Activated T-cell treated with anti-CD3 and anti-CD28 coated beads for 4 hours (primary cell): ENCODE results near the gene DDX49.
"Not testable (repeated sequence)": the region's sequence is repeated elsewhere in the genome, so short reads cannot be mapped to it uniquely, and the experiment has no call there.

ENCODE experiments used
- DNase-seq: peaks from one replicate; pipeline ENCODE4 v3.0.0-alpha.2; 2020

DDX49 gene

DNA sequence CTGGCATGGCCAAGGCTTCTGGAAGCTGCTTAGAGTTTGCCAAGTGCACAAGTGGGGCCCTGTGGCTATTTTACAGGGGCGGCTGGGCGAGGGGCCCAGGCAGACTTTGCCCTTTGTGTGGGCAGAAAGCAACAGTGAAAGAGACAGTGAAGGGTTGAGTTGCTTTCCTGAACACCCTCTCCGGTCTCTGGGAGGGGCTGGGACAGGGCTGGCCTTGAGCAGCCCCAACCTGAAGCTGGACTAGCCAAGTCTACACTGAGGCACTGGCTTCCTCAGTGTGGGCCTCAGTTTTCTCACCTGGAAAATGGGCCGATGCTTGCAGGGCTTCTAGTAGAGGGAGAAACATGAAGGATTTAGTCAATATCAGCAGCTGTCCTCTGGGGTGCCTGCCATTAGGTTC, 23.9 kb downstream of the DDX49 start:
- DNase-seq = no peak

DNA sequence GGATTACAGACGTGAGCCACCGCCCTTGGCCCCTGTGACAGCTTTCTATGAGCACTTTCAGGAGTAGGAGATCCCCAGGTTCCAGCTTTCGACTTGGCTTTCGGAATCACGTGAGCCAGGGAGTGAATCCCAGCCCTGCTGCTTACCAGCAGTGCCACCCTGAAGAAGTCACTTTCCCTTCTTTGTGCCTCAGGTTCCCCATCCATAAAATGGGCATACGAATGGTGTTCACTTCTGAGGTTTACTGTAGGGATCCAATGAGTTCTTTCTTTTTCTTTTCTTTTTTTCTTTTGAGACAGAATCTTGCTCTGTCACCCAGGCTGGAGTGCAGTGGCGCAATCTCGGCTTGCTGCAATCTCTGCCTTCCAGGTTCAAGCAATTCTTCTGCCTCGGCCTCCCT, 25.8 kb downstream of the DDX49 start:
- DNase-seq = no peak

DNA sequence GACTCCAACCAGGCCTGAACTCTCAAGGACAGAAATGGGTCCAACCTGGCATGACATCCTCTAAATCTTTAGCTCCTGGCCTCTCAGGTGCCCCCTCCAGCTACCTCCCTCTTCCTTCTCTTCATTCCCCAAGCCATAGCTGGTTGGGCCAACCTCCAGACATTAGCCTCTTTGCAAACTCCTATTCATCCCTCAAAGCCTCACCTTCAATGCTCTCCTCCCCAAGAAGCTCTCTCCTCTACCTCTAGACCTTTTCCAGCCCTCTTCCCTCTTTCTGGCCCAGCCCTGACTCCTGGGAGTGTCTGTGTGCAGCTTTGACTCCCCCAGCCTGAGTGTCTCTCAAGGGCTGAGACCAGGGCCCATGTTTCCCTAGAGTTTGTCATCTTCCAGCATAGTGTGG, 26.8 kb downstream of the DDX49 start:
- DNase-seq = no peak

DNA sequence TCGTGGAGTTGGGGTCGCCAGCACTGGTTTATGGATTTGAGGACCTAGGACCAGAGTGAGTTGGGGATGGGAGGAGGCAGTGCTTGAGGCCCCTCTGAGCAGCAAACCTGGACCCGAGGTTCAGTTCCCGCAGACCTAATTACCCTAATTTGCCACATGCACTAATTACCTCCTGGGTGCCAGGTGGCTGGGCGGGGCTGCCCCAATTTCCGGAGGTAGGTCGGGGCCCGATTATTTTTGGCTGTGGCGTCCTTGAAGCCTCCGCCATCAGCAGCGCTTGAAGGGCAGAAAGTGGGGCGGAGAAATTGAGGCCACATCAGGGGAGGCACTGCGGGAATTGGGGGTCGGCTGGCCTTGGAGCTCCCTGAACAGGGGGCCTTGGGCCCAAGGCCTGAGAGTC, 27.4 kb downstream of the DDX49 start:
- DNase-seq = no peak

- no peak for DNase-seq
Measured at GRCh38 chr19:18948075-18948975, 28.8 kb downstream of the DDX49 start.

DNA sequence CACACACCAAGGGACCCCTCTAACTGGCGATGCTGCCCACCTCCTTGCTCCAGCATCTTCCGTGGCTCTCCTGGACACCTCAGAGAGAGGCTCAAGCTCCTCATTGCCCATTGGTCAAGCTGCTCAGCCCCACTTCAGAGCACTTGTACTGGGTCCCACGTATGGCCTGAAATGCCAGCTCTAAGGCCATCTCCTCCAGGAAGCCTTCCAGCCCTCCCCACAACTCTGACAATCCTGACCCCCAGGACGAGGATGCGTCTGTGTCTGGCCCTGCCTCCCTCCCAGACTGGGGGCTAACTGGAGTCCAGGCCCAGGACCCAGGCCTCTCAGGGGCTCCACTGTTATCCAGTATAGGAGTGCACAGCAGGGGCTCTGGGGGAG, 29.5 kb downstream of the DDX49 start:
- no peak for DNase-seq

DNA sequence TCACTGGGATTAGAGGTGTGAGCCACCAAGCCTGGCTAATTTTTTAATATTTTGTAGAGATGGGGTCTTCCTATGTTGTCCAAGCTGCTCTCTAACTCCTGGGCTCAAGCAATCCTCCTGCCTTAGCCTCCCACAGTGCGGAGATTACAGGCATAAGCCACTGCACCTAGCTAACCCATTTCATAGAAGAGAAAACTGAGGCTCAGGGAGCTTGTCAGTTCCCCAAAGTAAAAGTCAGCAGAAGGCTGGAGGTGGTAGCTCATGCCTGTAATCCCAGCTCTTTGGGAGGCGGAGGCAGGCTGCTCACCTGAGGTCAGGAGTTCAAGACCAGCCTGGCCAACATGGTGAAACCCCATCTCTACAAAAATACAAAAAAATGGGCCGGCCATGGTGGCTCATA, 30.3 kb downstream of the DDX49 start:
- DNase-seq = no peak

DNA sequence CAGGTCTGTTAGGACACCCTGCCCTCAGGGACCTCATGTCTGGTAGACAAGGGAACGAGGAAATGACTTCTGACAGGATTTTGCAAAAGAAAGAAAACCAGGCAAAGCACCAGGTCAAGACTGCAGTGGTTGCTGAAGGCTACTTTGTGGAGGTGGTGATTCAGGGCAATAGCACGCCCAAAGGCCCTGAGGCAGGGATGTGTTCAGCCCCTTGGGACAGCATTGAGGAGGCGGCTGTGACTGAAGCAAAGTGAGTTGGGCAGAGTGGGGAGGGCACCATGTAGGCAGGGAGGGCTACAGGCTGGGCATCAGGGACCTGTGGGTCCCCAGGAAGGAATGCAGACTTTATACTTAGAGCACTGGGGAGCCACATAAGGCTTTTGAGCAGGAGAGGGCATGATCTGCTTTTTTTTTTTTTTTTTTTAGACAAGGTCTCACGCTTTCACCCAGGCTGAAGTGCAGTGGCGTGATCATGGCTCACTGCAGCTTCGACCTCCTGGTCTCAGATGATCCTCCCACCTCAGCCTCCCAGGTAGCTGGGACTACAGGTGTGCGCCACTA, 32.3 kb downstream of the DDX49 start:
- no peak for DNase-seq

DNA sequence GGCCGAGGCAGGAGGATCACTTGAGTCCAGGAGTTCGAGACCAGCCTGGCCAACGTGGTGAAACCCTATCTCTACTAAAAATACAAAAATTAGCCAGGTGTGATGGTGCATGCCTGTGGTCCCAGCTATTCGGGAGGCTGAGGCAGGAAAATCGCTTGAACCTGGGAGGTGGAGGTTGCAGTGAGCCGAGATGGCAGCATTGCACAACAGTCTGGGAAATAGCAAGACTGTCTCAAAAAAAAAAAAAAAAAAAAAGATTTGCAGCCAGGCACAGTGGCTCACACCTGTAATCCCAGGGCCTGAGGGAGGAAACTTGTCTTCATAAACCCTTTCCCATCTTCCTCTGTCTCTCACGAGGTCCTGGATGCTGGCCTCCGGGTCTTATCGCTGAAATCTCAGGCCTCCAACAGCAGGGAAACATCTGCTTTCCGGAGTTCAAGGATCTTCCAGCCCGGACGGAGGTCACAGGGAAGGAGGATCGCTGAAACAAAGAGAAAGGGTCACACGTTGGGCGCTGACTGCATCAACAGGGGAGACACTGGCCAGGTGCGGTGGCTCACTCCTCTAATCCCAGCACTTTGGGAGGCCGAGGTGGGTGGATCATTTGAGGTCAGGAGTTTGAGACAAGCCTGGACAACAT, 33.0 kb downstream of the DDX49 start:
- DNase-seq = not testable (repeated sequence)

DNA sequence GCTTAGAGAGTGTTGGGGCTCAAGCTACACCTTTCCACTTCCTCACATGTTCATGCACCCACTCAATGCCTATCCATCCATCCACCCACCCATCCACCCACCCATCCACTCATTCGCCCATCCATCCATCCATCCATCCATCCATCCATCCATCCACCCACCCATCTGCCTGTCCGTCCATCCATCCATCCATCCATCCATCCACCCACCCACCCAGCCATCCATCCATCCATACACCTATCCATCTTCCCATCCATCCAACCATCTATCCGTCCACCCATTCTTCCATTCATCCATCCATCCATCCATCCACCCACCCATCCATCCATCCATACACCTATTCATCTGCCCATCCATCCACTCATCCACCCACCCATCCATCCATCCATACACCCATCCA, 34.6 kb downstream of the DDX49 start:
- no peak for DNase-seq

GRCh38 chr19:18955042-18955441, 35.5 kb downstream of the DDX49 start:
- DNase-seq = no peak

DNA sequence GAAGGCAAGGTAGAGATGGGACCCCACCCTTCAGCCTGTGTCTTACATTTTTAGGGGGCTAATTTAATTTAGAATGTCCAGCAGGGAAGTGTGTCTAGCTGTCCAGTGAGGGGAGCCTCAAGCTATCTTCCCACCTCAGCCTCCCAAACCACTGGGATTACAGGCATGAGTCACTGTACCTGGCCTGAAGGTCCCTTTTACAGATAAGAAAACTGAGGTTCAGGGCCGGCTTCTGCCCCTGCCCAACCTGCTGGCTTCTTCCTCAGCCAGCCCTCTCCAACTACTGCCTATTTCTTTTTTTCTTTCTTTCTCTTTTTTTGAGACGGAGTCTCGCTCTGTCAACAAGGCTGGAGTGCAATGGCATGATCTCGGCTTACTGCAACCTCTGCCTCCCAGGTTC, 40.9 kb downstream of the DDX49 start:
- DNase-seq = no peak

- no peak for DNase-seq
Measured at GRCh38 chr19:18961767-18962620, 42.5 kb downstream of the DDX49 start.

GRCh38 chr19:18964121-18964520, 44.6 kb downstream of the DDX49 start:
- no peak for DNase-seq

GRCh38 chr19:18966307-18966706, 46.8 kb downstream of the DDX49 start:
- DNase-seq = no peak

- DNase-seq = no peak
Measured at GRCh38 chr19:18967358-18968146, 48.0 kb downstream of the DDX49 start.

DNA sequence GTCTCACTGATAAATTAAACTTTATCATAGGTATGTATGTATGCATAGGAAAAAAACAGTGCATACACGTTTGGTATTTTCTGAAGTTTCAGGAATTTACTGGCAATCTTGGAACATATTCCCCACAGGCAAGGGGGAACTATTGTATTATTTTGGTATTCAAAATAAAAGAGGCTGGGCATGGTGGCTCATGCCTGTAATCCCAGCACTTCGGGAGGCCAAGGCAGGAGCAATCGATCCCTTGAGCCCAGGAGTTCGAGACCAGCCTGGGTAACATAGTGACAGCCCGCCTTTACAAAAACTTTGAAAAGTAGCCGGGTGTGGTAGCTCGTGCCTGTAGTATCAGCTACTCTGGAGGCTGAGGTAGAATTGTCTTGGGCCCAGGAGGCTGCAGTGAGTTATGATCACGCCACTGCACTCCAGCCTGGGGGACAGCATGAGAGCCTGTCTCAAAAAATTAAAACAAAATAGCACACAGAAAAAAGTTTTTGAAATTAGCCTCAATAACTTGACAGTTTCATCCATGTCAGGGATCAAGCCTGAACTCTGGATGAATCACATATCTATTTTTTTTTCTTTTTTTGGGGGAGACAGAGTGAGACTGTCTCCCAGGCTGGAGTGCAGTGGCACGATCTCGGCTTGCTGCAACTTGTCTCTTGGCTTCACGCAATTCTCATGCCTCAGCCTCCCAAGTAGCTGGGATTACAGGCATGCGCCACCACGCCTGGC, 50.6 kb downstream of the DDX49 start:
- no peak for DNase-seq

- no peak for DNase-seq
Measured at GRCh38 chr19:18972301-18972811, 52.8 kb downstream of the DDX49 start.

DNA sequence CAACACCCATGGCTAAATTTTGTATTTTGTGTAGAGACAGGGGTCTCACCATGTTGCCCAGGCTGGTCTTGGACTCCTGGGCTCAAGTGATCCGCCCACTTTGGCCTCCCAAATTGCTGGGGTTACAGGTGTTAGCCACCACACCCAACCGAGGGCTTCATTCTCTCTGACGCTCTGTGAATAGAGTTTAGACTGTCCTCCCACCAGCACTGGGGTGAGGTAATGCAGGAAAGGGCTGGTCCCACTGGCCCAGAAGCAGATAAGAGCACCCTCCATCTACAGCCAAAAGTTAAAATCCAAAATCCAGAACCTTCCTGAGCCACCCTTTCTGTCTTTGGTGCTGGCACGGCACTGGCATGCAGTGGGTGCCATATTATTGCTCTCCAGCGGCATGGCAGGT, 53.3 kb downstream of the DDX49 start:
- no peak for DNase-seq

GRCh38 chr19:18975011-18975410, 55.5 kb downstream of the DDX49 start:
- DNase-seq = no peak

- DNase-seq = no peak
Measured at GRCh38 chr19:18975869-18976268, 56.4 kb downstream of the DDX49 start.
